DMS53 (cell line): Measurements from ENCODE around the gene POLR3K.

Experiments used
- DNase-seq: peaks from one replicate; lab custom pipeline; 2025; lab: John Stamatoyannopoulos, UW

POLR3K gene

DNA sequence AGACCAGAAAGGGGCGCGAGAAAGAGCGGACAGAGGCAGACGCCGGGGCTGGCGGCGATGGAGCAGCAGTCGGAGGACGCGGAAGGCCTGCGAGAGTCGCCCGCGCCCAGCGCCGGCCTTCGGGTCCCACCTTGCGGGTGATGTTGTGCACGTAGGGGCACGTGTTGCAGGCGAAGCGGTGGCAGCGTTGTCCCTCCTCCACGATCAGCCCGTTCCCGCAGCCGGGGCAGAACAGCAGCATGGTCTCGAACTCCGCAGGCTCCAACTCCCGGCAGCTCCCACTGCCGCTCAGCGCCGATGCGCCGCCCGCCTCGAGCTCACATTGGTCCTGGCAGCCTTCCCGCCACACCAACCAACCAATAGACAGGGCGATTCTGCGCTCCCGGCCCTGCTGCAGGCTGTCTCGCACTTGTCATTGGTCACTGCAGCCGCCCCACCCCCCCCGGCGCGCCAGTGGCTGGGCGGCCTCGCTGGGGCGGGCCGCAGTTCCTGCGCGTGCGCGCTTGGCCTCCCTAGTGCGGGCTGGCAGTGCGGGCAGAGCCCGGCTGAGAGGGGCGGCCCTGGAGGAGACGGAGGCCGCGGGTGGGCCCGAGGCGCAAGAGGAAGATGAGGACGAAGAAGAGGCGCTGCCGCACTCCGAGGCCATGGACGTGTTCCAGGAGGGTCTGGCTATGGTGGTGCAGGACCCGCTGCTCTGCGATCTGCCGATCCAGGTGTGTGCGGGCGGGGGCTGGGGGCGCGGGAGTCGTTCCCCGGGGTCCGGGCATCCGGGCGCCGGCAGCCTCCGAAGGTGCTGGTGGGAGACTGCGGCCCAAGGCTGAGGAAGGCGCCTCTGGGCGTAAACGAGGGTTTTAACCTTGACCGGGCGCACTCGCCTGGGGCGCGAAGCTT, at the start of gene POLR3K, which contains the start of gene SNRNP25:
TSS of gene POLR3K (minus strand) at position 263 of the 891 bp plus-strand sequence. CDS start at position 241, 22 bp downstream.
TSS of gene SNRNP25 (plus strand) at position 483 of the 891 bp plus-strand sequence. CDS start at position 672, 189 bp downstream.
- peak; percentile 97 for DNase-seq

- no peak for DNase-seq
Observed at GRCh38 chr16:102060-102855, 48.9 kb upstream of the POLR3K start.

- no peak for DNase-seq
Observed at GRCh38 chr16:101586-101985, 48.2 kb upstream of the POLR3K start.

DNA sequence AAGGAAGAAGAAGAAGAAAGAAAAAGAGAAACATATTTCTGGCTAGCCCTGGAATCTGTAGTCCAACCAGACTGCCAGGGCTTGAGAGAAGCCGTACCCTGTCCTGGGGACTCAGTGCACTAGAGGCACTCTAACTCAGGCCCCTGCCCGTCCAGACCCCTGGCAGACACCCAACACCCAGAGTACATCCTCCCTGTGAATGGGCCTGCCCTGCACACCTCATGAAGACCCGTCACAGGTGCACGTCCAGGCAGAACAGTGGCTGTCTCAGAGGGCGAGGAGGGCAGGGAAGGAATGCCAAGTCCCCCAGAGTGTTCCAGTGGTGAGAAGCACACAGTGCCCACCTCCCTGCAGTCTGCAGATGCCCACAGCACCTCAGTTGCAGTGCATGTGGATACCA, 47.6 kb upstream of the POLR3K start:
- no peak for DNase-seq

DNA sequence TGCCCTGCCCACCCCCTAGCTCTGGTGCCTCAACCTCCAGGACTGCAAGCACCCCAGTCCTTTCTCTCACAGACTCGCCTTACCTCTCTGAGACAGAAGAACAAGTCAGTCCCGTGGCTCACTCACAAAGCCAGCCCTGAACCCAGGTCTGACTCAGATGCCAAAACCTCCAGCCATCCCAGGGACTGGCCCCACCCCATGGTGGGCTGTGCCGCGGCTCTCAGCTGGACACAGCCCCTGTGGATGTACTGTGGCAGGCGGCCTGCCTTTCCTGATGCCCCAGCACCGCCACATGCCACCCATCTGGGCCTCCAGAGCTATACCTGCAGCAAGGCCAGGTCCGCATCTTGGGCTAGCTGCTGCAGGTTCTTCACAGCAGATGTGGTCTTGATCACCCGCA, 44.4 kb upstream of the POLR3K start:
- DNase-seq, result no peak

- peak; percentile 91 for DNase-seq
Observed at GRCh38 chr16:96935-97381, 43.5 kb upstream of the POLR3K start.

GRCh38 chr16:94918-95265, 41.5 kb upstream of the POLR3K start:
- DNase-seq, result no peak

DNA sequence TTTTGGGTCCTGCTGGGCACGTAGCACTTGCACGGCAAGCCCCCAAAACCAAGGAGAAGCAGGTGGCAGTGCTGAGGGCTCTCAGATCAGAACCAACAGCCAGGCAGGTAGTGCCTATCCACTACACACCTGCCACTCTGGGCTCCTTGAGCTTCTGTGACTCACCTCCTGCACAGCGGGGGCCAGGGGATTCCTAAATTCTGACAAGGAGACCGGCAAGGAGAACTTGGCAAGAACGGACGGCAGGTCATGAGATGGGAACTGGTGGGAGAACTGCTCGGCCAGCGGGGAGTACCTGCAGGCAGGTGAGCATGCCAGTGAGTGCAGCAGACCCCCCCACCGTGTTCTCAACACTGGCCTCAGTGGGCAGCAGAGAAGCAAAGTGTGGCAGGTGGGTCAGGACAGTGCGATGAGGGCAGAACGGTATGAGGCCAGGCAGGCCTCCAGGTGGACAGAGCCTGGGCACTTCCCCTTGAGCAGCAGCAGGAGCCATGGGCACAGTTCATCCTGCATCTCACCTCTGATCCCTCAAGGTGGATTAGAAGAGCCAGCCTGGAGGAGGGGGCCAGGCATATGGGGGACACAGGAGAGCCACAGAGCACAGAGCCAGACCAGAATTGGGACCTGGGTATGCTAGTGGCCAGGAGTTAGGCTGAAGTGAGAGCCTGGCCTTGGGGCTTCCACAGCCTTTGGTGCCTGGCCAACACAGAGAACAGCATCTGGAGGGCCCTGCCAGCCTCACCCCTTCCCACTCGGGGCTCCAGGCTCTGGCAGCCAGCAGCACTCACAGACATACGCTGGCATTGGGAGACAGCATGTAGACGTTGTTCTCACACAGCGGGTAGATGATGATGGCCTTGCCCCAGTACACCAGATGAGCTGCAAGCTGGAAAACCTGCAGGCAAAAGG, 39.3 kb upstream of the POLR3K start:
- DNase-seq, result no peak

DNA sequence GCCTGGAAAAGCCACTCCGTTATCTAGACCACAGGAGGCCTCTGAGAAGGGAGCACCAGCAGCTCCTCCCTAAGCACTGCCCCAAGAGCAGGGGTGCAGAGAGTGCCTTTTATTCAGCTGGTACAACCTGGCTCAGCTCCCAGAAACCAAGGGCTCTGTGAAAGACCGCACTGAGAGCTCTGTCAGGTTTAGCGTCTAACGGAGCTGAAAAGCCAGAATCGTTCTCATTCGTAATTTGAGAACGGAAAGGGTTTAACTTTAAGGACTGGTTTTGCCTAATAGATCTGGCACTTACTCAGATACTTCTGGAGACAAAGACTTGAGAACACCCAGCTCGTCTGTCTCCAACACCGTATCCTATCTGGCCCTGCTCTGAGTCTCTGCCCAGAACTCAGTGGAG, 38.1 kb upstream of the POLR3K start:
- DNase-seq, result no peak

- DNase-seq, result no peak
Observed at GRCh38 chr16:89391-90302, 36.2 kb upstream of the POLR3K start.

DNA sequence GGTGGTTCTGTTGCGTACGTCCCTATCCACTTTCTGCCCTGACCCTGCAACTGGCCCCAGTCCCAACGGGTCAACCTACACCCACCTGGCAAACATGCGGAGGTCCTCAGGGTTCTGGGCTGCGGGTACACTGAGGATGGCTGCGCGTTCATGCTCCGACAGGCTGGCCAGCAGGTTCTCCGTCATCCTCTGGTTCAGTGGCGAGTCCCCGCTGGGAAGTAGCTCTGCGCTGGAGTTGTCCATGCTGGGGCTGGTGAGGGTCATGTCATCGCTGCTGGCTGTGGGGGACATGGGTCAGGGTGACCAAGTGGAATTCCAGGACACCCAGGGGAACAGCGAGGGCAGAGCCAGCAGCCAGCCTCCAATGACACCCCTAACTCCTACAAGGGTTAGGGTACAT, 35.2 kb upstream of the POLR3K start:
- DNase-seq, result no peak

- no peak for DNase-seq
Observed at GRCh38 chr16:86483-86952, 33.1 kb upstream of the POLR3K start.

GRCh38 chr16:85865-86264, 32.5 kb upstream of the POLR3K start:
- no peak for DNase-seq

GRCh38 chr16:85407-85782, 32.0 kb upstream of the POLR3K start:
- DNase-seq, result no peak

GRCh38 chr16:84718-85406, 31.5 kb upstream of the POLR3K start:
- peak; percentile 97 for DNase-seq

DNA sequence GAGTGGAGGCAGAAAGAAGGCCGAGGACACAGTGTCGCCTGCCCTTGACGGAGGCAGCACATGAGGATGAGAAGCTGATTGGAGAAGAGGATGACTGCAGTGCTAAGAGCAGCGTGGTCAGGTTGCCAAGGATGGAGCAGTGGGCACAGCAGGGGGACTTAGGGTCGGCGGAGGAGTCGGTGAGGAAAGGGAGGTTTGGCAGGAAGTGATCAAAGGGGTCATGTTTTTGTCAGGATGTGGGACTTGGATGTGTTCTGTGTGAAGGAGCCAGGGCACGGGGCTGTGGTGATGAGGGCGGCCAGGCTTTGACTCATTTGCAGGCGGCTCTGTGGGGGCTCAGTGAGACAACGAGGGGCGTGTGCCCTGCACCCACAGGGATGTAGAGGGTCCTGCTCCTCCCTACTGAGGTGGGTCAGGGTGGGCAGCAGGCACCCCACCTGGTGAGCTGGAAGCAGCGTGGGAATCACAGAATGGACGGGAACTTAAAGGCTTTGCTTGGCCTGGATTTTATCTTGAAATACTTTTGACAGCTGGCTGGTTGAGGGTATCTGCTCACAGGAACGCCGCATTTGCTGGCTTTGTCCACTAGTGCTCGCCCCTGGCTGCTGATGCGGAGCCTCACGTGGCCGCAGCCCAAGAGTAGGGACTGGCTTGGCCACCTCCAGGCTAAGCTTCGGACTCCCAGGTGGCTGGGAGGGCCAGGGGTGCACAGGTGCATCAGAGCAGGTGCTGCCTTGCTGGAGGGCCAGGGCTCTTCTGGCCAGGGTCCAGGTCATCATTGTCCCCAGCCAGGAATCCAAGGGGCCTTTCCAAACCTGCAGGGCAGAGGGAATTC, 30.6 kb upstream of the POLR3K start:
- DNase-seq, result peak; percentile 95

DNA sequence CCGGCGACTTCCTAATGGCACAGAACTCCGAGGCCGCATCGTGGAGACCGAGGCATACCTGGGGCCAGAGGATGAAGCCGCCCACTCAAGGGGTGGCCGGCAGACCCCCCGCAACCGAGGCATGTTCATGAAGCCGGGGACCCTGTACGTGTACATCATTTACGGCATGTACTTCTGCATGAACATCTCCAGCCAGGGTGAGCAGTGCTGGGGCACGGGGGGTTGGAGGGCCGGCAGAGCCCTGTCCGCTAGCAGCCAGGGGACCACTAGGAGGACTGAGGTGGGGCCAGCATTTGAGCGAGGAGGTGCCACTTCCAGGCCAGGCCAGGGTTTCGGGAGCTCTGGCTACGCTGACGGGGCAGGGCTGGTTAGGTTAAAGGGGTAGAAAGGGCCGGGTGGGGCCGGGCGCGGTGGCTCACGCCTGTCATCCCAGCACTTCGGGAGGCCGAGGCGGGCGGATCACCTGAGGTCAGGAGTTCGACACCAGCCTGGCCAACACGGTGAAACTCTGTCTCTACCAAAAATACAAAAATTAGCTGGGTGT, 29.7 kb upstream of the POLR3K start:
- DNase-seq, result no peak

DNA sequence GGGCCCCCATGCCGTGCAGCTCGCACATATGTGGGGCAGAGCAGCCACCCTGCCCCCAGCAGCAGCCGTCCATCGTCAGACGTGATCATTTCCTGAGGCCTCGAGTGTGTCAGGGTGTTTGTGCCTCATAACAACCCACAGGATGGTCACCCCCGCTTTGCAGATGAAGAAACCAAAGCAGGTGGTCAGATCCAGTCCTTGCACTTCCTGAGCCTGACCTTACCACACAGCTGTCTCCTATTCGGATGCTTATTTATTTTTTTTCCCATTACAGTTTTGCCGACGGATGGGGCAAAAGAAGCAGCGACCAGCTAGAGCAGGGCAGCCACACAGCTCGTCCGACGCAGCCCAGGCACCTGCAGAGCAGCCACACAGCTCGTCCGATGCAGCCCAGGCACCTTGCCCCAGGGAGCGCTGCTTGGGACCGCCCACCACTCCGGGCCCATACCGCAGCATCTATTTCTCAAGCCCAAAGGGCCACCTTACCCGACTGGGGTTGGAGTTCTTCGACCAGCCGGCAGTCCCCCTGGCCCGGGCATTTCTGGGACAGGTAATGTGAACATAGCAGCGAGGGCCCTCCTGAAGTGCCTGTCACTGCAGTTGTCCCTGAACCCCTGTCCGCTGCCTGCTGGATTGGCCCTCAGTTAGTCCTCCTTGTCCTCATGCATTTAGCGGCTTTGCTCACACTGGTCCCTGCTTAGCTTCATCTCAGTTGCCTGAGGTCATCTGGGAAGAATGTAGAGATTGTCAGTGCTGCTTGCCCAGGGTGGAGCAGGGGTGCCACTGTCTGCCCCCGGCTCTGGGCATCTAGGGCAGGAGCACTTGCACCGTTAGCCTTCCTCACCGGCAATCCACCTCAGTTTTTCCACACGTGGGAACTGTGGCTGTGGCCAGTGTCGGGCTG, 26.0 kb upstream of the POLR3K start:
- no peak for DNase-seq
